ENCODE results near the gene KSR2. TPM values are rescaled to one million over a fixed set of nuclear protein-coding genes. Genes with fewer than 3 reads are reported as not detected.
"Not testable (repeated sequence)": the region's sequence is repeated elsewhere in the genome, so short reads cannot be mapped to it uniquely, and the experiment has no call there.

KSR2 gene
- total RNA-seq, 1 donor from 2014 or later = 0.10 TPM

DNA sequence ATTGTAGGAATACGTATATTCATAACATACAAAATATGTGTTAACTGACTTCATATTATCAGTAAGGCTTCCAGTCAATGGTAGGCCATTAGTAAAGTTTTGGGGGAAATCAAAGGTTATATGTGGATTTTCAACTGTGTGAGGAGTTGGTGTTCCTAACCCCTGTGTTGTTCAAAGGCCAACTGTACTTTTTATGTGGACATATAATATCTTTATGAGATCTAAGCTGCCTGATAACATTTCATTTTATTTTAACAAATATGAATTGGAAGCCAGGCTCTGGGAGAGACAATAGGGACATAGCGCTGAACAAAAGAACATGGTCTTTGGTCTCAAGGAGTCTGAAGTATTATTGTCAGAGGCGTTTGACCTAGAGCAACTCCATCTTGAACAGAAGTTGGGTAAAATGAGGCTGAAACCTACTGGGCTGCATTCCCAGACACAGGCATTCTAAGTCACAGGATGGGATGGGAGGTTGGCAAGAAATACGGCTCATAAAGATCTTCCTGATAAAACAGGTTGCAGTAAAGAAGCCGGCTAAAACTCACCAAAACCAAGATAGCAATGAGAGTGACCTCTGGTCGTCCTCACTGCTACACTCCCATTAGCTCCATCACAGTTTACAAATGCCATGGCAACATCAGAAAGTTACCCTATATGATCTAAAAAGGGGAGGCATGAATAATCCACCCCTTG is 147.2 kb downstream of the KSR2 start:
- no peak for DNase-seq

DNA sequence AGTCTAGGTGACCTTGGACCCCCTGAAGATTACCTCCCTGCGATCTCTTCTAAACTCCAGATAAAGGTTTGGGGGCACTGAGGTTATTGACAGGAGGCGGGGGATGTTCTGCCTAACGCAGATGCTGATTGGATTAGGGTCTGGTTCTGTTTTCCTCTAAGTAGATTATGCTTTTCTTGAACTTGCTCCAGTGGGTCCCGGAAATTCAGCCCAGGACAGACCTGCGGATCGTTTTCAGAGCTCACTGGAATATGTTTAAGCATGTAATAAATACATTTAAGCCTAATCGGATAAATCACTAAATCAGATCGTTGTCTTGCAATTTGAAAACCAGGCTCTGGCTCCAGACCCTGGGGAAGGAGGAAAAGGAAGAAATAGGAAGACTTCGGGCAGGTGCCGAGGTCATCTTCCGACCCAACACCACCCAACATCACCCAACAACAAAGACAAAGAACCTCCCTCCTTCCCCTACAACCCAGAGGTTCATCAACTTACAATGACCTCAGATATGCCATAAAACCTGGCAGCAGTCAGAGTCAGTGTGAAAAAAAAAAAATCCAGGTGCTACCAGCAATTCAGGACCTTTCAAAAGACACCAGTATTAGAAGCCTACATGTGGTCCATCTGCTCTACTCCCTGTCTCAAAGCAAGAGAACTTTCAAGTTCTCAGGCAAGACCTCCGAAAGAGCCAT is 148.4 kb downstream of the KSR2 start:
- DNase-seq = no peak

DNA sequence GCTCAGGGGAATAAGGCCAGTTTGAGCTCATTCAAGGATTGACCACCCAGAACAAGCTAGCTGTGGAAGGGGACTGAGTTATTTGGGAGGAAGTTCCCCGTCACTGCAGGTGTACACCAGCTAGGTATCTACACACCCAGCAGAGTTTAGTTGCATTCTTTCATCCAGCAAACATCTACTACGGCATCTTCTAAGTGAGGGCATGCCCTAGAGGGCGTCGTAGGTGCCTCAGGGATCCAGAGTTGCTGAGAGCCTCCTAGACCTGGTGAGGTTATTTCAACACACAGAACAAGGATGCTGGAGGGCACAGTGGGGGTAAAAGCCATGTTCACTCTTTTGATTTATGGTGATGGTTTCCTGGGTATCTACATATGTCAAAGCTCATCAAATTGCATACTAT is 149.6 kb downstream of the KSR2 start:
- no peak for DNase-seq

DNA sequence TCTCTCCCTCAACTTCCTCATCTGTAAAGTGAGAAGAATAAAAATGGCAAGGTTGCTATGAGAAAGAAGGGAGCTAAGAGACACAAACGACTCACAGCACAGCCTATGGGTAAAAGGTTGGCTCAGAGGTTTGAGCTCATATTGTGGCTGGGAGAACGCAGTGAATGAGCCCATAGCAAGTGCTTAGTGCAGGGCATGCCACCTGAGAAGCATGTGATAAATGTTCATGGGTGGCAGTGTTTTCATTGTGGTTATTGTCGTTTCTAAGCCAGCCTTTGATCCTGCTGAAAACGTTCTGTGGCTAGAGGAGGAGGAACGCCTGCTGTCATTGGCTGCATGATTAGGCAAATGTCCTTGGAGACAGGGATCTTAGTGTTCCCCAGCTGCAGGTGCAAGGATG is 150.4 kb downstream of the KSR2 start:
- no peak for DNase-seq

DNA sequence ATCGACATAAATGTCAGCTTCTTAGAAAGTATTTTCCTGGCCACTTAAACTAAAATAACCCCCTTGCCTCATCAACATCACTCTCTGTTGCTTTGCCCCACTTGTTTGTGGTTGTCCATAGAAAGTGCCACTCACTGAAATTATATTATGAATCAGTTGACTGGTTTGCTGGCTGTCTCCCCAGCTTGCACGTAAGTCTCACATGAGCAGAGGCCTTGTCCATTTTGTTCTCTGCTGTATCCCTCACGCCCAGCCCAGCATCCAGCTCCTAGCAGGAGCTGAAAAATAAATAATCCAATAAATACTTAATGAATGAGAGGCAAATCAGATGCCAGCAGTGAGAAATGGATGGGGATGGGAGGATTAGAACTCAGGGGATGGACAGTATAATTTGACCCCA is 159.3 kb downstream of the KSR2 start:
- no peak for DNase-seq

DNA sequence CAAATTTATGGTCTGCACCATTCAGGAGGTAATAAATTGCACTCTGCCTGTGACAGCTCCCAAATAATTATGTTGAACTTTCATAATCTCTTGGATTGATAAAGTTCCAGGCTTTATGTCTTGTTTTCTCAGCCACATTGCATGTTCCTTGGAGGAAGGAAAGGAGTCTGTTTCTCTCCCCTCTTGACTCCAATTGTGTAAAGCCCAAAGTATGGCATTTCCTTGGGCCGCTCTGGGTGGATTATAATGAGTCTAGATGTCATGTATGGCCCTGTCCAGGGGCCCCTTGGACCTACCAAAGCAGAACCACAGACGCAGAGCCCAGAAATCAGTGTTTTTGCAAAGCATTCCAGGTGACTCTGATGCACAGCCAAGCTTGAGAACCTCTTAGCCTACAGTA is 160.8 kb downstream of the KSR2 start:
- no peak for DNase-seq

DNA sequence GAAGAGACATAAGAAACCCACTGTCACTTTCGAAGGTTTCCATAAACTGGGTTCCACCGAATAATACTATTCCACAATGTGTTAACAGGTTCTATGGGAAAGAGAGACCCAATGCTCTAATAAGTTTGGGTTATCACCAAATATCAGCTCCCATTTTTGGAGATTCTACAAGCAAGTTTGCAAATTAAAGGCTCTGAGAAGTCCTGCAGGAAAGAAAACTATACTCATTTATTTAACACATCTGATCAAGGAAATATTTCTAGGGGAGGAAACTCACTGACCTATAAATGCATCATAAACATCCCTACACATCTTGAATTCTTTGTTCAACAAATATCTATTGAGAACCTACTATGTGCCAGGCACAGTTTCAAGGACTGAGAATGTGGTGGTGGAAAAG is 161.4 kb downstream of the KSR2 start:
- no peak for DNase-seq

DNA sequence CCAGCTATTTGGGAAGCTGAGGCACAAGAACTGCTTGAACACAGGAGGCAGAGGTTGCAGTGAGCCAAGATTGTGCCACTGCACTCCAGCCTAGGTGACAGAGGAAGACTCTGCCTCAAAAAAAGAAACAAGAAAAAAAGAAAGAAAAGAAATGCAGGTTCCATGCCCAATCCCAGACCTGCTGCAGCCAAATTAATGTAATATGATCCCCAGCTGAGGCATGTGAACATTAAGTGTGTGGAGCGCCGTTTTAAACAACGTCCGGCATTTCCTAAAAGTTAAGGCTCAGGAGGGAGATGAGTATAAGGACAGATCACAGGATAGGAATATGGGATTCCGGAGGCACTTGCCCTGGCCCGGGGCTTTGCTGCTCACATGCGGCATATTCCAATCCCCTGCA is 162.9 kb downstream of the KSR2 start:
- DNase-seq = no peak

DNA sequence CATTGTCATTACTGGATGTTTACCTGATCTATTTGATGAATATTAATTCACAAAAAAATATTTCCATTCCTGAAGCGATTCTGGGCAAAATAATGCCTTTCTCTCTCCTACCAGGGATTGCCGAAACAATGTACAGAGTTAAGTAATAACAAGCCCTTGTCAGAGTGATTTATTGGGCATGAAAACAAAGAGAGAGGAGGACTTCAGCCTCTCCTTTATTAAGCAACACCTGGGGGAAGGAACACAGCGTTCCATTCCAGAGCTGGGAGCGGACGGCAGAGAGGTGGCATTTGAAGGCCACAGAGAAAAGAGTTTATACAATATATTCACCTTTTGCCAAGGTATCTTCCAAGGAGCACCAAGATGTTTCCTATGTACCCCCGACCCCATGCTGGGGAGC is 165.8 kb downstream of the KSR2 start:
- no peak for DNase-seq

DNA sequence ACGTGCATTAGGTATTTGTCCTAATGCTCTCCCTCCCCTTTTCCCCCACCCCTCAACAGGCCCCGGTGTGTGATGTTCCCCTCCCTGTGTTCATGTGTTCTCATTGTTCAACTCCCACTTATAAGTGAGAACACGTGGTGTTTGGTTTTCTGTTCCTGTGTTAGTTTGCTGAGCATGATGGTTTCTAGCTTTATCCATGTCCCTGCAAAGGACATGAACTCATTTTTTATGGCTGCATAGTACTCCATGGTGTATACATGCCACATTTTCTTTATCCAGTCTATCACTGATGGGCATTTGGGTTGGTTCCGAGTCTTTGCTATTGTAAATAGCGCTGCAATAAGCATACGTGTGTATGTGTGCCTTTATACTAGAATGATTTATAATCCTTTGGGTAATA is 168.1 kb downstream of the KSR2 start:
- DNase-seq = not testable (repeated sequence)

DNA sequence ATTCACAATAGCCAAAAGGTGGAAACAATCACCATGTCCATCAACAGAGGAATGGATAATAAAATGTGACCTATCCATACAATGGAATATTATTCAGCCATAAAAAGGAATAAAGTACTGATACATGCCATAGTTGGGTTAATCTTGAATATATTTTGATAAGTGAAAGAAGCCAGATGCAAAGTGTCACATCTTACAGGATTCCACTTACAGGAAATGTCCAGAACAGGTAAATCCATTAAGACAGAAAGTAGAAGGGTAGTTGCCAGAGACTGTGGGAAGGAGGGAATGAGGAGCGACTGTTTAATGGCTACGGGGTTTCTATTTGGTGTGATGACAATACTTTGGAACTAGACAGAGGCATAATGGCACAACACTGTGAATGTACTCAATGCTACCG is 171.6 kb downstream of the KSR2 start:
- DNase-seq = no peak

DNA sequence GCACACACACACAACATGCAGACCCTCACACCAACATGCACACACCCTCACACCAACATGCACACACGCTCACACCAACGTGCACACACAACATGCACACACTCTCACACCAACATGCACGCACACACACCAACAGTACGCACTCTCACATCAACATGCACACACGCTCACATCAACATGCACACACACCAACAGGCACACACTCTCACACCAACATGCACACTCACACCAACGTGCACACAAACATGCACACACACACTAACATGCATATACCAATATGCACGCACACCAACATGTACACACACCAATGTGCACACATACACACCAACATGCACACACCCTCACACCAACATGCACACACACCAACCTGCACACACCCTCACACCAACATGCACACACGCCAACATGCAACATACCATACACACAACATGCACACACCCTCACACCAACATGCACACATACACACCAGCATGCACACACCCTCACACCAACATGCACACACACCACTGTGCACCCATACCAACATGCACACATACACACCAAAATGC is 175.8 kb downstream of the KSR2 start:
- no peak for DNase-seq

DNA sequence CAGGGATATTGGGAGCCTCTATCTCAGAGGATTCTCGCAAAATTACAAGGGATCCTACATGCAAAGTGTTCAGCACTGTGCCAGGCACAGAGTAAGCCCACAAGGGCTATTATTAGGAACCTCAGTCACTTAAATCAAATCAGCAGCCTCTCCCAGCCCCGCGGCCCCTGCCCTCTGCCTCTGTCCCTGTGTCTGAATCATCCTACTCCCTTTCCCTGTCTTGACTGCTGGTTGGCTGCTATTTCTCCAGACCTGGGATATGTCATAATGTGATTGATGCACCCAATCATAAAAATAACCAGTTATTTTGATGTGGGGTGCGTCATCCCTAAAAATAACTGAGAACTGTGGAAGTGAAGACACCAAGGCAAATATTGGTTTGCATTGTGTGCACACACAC is 176.3 kb downstream of the KSR2 start:
- no peak for DNase-seq

DNA sequence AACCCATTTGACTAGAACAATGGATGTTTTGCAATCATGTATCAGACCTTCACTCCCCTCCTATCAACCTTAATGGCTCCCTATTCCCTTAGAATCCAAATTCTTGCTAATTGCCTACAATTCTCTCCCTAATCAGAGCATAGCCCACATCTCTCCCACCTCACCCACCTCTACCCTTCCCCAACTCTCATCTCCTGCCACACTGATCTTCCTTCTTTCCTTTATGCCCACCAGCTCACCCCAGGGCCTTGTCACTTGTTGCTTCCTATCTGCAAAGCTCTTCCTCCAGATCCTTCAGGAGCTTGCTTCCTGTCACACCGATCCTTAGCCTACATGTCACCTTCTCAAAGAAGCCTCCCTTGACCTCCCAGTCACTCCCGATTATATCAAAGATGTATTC is 177.8 kb downstream of the KSR2 start:
- DNase-seq = no peak

DNA sequence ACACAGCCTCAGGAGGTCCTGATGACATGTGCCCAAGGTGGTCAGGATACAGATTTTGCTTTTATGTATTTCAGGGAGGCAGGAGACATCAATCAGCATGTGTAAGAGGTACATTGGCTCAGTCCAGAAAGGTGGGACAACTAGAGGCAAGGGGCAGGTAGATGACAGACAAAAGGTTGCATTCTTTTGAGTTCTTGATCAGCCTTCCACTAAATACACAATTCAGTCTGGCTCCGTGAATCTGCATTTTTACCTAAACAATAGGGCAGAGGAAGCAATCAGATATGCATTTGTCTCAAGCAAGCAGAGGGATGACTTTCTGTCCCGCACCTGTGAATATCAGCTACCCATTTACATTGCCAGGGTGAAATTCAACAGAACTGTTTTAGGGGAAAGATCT is 178.6 kb downstream of the KSR2 start:
- DNase-seq = no peak

DNA sequence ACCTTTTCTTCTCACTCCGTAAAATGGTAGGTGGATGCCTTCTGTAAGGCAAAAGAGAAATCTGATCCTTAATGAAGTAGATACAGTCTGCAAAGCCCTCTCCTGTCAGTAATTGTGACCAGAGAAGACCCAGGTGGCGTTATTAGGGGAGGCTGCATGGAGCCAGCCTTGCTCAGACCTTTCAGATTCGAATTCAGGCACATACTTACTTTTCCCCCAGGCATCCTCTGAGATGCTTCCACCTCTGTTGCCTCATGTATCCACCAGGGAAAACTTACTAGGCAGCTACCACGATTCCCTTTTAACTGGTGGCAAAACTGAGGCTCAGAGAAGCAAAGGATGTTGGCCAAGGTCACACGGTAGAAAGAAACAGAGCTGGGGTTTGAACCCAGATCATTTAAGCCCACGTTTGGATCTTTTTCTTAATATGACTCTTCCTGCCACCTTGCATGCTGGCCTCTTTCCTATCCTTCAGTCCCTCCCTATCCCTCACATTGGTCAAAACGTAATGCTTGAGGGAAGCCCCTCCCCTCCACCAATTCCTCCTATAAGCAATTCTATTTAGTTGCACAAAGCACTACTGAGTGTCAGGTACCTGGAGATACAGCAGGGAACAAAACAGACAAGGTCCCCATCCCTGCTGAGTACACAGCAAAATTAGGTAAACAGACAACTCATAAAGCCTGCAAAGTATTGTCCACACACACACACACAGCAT is 179.4 kb downstream of the KSR2 start:
- no peak for DNase-seq

DNA sequence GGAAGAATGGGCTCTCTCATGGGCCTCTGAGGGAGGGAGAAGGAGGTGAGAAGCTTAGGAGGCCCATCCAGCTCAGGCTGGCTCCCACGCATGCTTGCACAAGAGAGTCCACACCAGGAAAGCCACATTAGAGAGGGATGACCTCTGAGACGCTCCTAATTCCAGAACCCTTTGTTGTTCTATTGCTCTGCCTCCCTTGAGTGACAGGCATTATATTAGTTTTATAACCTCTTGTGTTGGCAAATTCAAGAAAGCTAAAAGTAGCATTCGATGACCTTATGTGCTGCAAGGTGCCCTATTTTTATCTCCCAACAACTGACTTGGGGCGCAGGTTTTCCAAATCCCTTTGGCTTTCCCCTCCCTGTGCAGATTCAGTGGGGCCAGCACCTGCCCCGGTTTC is 190.1 kb downstream of the KSR2 start:
- no peak for DNase-seq

DNA sequence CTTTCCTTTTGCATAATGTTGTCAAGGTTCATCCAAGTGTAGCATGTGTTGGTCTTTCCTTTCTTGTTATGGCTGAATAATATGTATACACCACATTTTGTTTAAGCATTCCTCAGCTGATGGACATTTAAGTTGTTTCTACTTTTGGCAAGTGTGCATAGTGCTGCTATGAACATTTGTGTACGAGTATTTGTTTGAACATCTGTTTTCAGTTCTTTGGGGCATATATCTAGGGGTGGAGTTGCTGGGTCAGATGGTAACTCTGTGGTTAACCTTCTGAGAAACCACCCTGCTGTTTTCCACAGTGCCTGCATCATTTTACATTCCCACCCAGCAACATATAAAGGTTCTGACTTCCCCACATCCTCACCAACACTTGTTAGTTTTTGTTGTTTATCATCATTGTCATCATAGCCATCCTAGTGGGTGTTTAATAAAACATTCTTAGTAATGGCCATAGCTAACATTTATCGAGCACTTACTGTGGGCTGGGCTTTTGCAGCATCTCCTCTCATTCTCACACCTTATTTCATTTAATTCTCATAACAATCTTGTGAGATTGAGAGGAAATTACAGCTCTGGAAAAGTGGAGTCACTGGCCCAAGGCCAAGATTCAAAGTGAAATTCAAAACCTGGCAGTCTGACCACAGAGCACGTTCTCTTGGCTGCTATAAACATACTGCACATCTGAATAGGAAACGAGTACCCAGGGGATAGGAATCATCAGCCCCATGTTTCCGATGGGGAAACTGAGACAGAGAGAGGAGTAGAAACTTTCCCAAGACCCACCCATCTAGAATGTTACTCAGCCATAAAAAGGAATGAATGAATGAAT is 193.6 kb downstream of the KSR2 start:
- no peak for DNase-seq

DNA sequence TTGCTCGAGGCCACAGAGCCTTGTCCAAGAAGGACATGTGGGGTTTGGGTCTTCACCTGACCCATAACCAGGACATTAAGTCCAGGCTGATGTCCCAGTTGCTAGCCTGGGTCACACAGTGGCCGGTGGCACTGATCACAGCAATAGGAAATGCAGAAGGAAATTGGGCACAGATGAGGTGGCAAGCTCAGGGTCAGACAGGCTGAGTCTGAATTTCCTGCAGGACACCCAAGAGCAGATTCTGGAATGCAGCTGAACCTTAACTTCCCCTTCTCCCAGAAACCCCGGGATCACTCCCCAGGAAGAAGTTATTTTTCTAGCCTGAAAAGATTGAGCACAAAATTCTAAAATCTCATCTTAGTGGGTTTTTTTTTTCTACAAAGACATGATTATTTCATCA is 199.9 kb downstream of the KSR2 start:
- no peak for DNase-seq

DNA sequence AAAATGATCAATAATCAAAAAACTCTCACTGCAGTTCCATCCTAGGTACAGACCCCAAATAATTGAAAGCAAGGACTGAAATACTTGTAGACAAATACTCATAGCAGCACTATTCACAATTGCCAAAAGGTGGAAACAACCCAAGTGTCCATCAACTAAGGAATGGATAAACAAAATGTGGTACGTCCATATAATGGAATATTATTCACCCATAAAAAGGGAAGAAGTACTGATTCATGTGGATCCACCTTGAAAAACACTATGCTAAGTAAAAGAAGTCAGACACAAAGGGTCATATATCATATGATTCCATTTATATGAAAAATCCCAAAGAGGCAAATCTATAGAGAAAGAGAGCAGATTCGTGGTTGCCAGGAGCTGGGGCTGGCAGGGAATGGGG is 202.8 kb downstream of the KSR2 start:
- no peak for DNase-seq

DNA sequence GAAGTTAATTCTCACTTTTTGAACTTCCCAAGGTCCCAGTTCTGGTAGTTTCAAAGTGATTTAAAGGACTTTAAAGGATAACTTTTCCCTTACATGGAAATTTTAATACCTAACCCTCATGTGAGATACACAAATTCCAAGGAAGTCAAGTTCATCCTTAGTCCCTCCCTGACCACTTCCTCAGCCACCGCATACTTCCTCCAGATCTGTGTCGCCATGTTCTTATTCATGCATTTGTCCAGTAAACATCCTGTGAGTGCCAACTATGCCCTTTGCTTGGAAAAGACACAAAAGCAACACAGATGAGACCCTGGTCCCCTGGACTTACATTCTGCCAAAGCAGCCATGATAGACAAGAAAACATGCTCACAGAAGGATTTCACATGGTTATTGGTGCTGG is 206.6 kb downstream of the KSR2 start:
- no peak for DNase-seq

DNA sequence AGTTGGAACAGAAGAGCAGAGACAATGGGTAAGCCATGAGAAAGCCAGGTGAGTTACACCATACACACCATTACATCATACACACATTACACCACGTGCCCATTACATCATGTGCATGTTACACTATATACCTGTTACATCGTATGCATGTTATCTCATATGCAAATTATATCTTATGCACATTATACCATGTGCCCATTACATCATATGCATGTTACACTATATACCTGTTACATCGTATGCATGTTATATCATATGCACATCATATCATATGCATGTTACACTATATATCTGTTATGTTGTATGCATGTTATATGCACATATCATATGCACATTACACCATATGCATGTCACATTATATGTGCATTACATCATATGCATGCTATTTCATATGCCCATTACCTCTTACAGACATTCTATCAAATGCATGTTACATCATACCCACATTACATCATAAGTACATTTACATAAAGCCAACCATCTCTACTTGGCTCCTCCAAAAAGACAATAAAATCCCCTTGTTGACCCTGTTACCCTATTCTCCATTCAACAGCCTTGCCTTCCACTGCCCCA is 207.2 kb downstream of the KSR2 start:
- no peak for DNase-seq
